ENCODE measurements around the gene PBLD.
"Not testable (repeated sequence)": the region's sequence is repeated elsewhere in the genome, so short reads cannot be mapped to it uniquely, and the experiment has no call there.

Gene PBLD

DNA sequence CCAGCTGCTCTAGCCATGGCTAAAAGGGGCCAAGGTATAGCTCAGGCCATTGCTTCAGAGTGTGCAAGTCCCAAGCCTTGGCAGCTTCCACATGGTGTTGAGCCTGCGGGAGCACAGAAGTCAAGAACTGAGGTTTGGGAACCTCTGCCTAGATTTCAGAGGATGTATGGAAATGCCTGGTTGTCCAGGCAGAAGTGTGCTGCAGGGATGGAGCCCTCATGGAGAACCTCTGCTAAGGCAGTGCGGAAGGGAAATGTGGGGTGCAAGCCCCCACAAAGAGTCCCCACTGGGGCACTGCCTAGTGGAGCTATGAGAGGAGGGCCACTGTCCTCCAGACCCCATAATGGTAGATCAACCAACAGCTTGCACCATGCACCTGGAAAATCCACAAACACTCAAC is 54.9 kb downstream of the PBLD start:
- not testable (repeated sequence) for DNase-seq

DNA sequence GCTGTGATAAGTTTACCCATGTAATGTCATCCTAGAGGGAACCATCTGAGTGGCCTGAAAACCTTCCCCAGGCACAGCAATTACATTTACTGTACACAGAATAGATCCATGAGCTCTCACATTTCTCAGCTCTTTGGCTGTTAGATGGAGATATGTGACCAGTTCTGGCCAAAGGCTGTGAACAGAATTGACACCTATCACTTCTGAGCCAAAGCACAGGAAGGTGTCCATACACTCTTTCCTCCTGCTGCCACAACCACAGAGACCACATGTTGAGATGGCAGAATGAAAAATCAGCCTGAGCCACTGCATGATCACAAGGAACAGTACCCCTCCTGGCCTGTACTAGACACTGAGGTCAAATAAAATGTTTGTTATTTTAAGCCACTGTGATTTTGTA is 56.5 kb downstream of the PBLD start:
- DNase-seq = no peak

DNA sequence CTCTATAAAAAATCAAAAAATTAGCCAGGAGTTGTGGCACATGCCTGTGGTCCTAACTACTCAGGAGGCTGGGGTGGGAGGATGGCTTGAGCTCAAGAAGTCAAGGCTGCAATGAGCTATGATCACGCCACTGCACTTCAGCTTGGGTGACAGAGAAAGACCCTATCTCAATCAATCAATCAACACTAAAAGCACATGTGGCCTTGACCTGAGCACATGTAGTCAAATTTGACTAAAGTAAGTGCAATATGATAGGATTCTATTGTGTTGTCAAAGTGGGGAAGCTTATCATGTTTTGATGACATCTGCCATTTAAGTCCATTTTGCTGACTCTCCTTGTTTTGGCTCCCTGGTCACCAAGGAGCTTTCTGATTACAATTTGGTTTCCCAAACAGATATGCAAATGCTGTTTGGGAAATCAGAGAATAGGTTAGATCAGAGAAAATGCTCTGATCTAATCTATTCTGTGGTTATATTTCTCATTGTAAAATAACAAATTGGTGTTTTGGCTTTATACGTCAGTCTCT is 57.1 kb downstream of the PBLD start:
- no peak for DNase-seq

DNA sequence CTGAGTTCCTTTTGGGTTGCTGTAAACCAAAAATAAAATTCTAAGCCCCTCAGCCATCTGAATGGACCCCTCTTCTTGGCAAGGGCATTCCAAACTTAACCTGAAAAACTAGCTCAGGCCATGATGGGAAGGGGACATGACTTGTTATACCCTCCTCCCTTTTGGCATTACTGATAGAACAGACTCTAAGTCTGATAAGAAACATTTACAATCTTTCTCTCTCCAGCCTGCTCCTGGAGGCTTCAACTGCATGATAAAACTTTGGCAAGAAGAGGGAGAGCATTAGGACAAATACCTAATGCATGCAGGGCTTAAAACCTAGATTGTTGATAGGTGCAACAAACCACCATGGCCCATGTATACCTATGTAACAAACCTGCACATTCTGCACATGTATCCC is 59.9 kb downstream of the PBLD start:
- no peak for DNase-seq

DNA sequence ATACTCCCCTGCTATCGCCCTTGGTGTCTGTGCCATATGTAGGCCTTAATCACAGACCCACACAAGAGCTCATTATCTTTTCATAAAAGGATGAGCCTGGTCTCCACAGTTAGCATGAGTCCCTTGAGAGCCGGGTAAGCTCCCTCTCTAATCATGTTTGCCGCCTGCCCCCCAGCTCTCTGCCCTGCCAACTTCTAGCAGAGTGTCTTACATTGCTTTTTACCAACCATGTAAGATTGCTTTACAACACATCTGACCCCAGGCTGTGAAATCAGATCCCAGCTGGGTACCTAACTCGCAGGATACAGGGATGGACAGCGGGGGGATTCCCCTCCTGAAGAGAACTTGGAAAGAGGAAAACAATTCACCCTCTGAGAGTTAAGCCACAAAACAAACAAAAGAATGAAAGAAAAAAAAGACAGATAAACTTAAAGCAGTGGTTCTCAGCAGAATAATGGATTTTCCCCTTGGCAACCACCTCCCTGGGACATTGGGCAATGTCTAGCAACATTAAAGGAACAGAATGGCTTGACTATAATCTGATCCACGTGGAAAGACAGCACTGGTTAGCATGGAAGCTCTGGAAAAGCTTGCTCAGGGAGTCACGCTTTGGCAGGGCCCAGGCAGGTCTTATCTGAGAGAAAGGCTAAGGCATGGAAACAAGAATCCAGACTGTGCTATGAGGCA is 61.4 kb downstream of the PBLD start:
- no peak for DNase-seq

DNA sequence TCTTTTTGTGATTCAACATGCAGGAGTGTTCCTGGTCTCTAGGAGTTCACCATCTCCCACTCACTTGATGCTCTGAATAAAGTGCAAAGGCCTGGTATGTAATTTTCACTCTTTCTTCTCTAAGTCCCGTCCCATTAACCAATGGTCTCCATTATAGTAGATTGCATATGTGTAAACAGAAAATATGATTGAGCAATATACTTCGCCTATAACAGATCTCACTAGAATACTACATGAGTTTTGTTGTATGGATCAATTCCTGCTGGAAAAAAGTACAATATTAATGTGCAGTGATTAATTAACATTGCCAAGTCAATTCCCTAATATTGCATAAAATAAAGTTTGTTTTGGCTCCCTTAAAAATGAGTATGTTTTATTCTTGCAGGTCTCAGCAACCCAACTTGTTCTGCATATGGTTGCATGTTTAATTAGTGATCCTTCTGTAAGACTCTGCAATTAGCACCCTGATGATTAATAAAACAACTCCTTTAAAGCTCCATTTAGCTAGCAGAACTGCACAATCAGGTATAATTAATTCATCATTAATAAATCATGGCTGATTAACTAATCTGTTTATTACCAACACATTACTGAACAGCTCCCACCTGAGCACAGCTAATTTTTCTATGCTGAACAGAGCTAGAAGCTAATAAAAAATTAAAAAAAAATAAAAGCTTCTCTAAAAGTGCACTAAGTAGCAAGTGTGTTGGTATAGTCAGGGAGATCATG is 63.0 kb downstream of the PBLD start:
- no peak for DNase-seq

DNA sequence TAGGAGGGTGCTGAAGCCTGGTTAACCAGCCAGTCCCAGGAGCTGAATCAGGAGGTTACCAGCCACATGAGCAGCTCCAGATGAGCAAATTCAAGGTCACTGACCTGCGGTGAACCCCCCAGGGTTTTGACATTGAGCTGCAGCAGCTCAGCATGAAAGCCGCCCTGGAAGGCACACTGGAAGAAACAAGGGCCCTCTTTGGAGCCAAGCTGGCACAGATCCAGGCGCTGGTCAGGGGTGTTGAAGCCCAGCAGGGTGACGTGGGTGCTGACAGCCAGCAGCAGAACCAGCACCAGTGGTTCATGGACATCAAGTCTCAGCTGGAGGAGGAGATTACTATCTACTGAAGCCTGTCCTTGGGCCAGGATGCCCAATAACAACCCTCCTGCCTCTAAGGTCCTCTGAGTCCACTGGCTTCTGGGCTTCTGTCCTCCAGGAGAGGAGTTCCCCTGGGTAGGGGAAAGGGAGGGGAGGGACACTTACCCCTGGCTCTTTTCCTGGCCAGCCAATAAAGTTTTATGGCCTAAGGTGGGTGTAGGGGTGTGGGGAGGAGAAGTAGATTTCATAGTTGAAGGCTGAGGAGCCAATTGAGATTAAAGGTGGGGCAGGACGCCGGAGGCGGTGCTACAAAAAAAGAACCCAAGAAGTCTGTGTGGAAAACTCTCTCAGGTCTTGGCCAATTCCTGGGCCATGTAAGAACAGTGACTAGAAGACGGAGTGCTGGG is 71.4 kb downstream of the PBLD start:
- DNase-seq = no peak

DNA sequence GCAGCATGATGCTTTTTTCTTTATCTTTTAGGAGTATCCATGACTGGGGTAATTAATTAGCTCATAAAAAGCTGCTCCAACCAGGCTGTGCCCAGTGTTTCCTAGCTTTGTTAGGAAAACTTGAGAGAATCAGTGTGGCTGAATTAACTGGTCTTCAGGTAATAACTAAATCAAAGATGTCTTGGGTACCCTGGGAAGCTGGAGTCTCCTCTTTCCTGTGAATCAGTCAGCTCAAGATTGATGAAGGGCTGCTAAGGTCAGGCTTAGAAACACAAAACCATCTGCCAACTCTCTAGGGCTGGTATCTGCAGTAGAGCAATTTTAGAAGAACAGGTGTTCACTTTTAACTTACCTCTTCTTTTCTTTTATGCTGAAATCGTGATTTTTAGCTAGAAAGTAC is 79.4 kb downstream of the PBLD start:
- no peak for DNase-seq

DNA sequence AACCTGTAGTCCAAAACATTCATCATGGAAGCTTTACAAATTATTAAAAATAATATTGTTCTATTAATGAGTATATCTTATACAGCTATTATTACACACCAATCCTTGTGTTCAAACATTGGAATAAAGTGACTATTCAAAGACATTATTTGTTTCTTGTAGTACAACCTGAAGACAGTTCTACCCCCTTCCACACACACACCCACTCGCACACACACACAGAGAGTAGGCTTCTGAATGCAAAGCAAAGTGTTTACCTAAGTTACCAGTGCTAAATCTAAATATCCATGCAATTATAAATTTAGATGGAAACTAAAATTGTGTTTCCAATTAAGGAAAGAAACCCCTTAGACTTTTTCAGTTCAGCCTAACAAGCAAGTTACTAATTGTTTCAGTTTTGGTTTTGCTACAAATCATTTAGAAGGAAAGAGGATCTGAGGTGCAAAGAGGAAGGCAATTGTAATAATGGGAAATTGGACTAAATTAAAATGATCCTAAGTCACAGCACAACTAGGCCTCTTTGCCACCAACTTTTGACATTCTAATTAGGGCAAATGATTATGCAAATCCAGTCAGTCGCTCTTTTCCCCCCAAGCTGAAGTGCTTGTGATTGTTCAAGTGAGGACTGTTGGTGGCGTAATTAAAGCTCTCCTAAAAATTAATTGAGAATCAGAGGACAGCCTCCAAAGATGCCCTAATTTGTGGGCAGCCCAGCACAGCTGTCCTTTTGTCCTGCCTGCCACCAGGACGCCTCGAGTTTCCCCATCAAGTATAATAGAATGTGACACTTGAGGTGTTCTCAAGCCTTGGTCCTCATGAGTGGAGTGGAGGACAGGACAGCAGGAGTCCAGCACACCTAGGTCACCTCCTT is 80.9 kb downstream of the PBLD start:
- DNase-seq = no peak

DNA sequence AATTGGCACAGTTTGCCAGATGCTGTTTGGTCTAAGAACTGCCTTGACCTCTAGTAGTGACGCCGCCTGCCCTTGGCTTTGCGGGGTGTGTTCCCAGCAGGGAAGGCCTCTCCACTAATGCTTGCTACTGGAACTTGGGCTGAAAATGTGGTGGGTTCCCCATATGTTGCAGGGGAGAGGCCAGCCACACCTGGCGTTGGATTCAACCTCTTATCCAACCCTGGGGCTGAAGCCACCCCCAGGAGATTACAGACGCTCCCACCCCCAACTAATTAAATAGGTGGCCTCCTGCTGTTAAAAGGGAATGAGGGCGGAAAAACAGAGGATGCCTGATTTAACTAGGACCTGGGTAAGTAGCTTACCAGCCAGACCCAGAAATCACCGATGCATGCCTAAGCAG is 81.6 kb downstream of the PBLD start:
- no peak for DNase-seq

DNA sequence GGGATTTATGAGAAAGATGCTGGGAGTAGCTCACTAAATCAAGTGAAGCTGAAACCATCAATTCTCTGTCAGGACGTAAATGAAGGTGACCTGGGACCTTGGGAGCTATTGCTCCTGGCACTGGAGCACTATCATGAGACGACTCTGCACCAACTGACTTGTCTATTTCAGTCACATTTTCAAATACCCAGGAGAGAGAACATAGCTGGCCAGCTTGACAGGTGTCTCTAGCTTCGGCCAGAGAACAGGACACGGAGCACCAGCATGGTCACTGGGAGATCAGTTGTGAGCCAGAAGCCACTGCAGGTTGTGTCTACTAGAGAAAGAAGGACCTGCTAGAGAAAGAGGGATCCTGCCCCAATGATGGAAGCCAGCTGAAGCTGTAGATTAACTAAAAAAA is 83.4 kb downstream of the PBLD start:
- no peak for DNase-seq

DNA sequence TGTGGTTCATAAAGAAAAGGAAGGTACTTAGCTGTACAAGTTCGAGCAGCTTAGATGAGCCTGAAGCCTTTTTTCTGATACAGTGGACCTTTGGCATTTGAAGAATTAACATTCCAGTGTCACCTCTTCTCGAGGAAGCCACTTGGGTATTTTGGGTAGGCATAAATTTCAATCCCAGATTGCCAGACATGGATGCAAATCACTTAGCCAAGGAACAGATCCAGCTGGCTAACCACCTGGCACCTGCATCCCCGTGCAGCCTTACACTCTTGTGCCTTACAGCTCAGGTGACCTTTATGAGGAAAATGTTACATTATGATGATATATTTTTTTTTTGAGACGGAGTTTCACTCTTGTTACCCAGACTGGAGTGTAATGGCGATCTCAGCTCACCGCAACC is 84.8 kb downstream of the PBLD start:
- DNase-seq = no peak

DNA sequence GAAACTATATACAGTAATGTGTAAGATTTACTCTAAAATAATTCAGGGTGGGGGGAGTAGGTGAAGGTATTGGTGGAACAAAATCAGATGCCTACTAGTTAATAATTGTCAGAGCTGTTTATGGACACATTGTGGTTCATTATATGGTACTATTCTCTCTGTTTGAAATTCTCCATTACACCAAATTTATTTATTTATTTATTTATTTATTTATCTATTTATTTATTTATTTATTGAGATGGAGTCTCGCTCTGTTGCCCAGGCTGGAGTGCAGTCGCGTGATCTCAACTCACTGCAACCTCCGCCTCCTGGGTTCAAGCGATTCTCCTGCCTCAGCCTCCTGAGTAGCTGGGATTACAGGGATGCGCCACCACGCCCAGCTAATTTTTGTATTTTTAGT is 86.3 kb downstream of the PBLD start:
- not testable (repeated sequence) for DNase-seq

DNA sequence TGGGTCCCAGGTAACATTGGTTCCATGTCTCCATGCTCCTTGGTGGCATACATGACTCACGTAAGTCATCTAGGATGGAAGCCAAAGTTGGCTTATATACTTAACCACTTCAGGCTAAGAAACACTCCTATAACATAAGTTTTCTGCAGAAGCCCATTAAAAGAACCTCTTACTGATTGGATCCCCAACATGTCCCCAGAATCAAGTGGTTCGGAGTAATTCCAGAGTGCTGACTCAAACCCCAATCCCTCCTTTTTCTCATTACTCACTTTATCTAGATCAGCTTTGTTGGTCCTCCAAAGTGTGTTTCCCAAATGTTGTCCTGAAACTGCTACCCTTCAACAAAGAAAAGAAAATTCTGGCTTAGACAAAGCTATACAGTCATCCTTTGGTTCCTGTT is 90.7 kb downstream of the PBLD start:
- no peak for DNase-seq

DNA sequence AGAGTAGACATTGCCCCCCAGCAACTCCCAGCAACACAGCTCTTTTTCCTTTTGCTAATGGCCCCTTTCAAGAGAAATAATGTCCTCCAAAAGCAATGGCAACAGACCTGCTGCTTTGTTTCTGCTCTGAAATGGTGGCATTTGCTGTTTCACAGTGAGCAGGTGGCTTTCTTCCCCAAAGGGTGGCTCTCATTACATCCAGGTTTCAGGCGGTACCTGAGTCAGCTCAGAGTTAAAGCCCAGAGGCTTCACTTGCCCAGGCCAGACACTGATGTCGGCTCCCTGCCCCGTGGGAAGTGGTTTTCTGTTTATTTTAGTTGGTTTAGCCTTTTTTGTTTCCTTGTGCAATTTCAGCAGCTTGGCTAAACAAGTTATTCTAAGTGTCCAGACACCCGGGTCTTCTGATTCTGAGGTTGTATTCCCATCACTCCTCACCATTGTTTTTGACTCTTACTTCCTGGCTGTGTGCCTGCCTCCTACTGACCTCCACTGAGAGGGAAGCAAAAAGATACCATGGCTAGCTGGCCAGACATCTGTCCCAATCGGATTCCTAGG is 93.1 kb downstream of the PBLD start:
- no peak for DNase-seq

DNA sequence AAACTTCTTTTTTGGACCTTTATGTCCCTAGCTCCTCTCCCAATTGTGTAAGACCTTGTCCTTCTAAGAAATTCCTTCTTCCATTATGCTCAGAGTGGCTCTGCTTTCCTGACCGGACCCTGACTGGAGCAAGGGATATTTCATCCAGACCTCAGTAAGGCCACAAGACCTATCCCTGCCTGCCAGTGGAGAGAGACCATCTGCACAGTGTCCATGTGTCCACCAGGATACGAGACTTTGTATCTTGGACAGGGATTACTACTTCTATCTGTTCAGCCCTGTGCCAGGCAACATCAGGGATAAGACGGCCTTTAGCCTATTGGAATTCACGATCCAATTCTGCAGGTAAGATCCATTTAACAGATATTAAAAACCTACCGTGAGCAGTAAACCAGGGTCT is 93.7 kb downstream of the PBLD start:
- no peak for DNase-seq

DNA sequence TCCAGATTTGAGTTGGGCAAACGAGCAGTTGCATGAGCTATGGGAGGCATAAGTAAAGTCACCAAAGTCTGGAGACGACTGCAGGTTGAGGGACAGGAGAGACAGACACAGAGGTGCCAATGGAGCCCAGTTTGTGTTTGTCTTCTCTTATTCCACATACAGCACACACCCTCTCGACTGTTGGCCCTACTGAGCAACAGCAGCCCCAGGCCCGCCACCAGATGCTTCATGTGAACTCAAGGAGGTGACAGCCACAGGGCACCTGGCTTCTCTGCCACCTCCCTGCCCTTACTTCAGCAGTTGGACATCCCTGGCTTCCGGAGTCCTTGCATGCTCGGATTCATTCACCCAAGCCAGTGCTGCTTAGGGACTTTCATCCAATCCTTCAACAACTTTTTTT is 94.4 kb downstream of the PBLD start:
- DNase-seq = no peak

DNA sequence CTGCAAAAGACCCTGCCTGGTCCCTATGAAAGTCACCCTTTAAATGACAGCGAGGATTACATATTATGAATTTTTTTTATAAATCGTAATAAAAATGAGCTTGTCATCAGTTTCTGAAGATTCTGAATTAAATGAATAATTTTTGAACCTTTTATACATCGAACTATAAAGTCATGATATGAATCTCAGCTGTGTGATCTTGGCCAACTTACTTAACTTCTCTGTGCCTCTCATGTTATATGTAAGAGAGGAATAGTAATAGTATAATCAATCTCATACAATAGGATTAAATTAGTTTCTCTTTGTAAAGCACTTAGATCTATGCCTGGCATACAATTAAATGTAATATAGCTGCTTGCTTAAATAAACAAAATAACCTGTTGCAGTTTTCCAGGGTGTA is 95.6 kb downstream of the PBLD start:
- no peak for DNase-seq

DNA sequence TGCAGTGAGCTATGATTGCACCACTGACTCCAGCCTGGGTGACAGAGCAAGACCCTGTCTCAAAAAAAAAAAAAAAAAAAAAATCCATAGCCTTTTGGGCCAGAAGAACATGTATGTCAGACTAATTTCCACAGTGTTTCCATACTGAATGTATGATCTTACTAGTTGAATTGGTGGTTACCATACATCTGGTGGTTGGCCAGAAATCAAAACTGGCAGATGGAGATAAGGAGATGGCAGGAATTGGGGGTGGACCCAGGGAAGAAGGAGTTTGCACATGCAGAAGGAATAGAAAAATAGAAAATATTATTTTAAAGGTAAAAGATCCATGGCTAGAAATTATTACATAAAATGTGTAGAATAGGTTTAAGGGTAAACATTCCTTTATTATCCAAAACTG is 97.1 kb downstream of the PBLD start:
- no peak for DNase-seq

DNA sequence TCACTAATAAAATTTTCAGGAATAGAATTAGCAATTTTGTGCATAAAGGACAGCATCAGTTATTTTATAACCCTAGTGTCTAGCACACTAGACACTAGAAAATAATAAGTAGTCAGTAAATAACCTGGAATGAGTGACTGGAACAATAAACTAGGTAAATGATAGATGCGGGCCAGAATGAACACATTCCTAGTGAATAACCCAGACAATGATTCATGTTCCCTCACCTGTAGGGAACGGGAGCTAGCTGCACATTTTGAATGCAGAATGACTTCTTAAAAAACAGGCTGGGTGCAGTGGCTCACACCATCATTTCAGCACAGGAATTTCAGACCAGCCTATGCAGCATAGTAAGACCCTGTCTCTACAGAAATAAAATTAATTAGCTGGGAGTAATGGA is 97.6 kb downstream of the PBLD start:
- DNase-seq = no peak

DNA sequence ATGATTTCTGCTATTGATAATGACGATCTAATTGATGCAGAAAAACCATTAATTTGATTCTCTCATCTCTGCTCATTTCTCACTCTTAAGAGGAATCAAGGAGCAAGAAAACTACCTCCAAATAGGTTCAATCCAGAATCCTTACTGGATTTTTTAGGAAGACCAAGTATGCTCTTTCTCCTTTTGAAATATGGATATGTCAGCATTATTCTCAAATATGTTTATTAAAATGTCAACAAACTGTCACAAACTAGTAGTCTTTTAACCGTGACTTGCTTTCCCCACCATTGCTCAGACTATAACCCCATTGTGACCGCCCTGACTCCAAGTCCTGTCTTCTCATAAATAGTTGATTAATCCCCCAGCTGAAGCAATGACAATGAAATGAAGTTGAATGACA is 99.7 kb downstream of the PBLD start:
- no peak for DNase-seq

Data from CD4-positive, alpha-beta T cell treated with Interleukin-4 for 1 hour (primary cell).